Right lobe of liver (tissue), 6 donors: ENCODE measurements around the gene PDCD2L. TPM values are rescaled to one million over a fixed set of nuclear protein-coding genes. Genes with fewer than 3 reads are reported as not detected.
"Not testable (repeated sequence)": the region's sequence is repeated elsewhere in the genome, so short reads cannot be mapped to it uniquely, and the experiment has no call there.

ENCODE experiments used
- ATAC-seq, 4 donors: fragments of 200-7000 bp; cut with Tn5 transposase; one replicate each; pipeline ENCODE4 v1.9.1; 2020; ENCODE audit warnings: mild to moderate bottlenecking in 4 of 4, moderate library complexity in 4 of 4
- DNase-seq, 3 donors: peaks; one replicate each; pipeline ENCODE4 v3.0.0-alpha.2; 2020
- H3K27ac ChIP-seq, 3 donors: fragments of 200-600 bp; one replicate each; pipeline ENCODE4 v1.8.0; 2022
- H3K27me3 ChIP-seq, 2 donors: fragments of 200-600 bp; one replicate each; pipeline ENCODE4 v1.8.0; 2022
- H3K36me3 ChIP-seq, 4 donors: fragments of 200-600 bp; sonication (generic) in 1 of 4; one replicate each; pipeline versions ENCODE4 v1.5.1 to v1.8.0; 2017 to 2022; ENCODE audit warnings: control low read depth in 1 of 4
- H3K4me1 ChIP-seq, 4 donors: fragments of 200-600 bp; sonication (generic) in 1 of 4; one replicate each; pipeline versions ENCODE4 v1.5.1 to v1.8.0; 2017 to 2022; ENCODE audit warnings: control low read depth in 1 of 4
- H3K4me3 ChIP-seq, 3 donors: fragments of 200-600 bp; one replicate each; pipeline ENCODE4 v1.8.0; 2022
- H3K9me3 ChIP-seq, 4 donors: fragments of 200-600 bp; sonication (generic) in 1 of 4; one replicate each; pipeline versions ENCODE4 v1.5.1 to v1.8.0; 2017 to 2022; ENCODE audit warnings: control low read depth in 1 of 4
- CTCF ChIP-seq, 4 donors: fragments of 200-600 bp in 3 of 4; fragments of 450-650 bp in 1 of 4; IDR thresholded peaks; one replicate each; pipeline versions ENCODE4 v1.5.1 to v1.8.0; 2016 to 2022; ENCODE audit warnings: antibody characterized with exemption in 4 of 4, mild to moderate bottlenecking in 2 of 4
- POLR2A ChIP-seq: fragments of 450-650 bp; IDR thresholded peaks from one replicate; pipeline ENCODE4 v1.6.1; 2017; ENCODE audit warnings: antibody characterized with exemption, mild to moderate bottlenecking
- WGBS: methylation state at CpG from one replicate; pipeline ENCODE4 v1.1.6; 2018; ENCODE audit warnings: low coverage, low lambda C conversion rate; ENCODE audit not compliant: insufficient coverage; ENCODE audit errors: missing lambda C conversion rate; 5-methylcytosine and 5-hydroxymethylcytosine counted together
- intact Hi-C, 2 donors: fragments of 100-400 bp; cut with DNase I; formaldehyde crosslinking; loops; one replicate each; pipeline versions ENCODE4 v1.11.2 to v1.14.1; 2022
- total RNA-seq, 6 experiments: library from RNA; depleted of rRNA in 2 of 6; stranded (reverse); fragments of >200 nt in 2 of 6; fragmentation: NEBNext Ultra II Directional in 3 of 6; extraction: Animal tissue kit (Norgen Biotek cat#: 25700) in 3 of 6; gene quantifications; one replicate each; pipeline versions ENCODE4 v1.1.0 to v1.2.4, GENCODE V29; 2016 to 2023
- donor health status: DM: no; HTN: yes; CAD: no.
- donor health status: DM: no; HTN: no; CAD: no.
- donor health status: DM: no; HTN: no; CAD: no.
- donor health status: DM: no; HTN: yes; CAD: no.
- donor health status: DM: no; HTN: yes; CAD: no.

Gene PDCD2L
- total RNA-seq, 6 experiments from 2014 or later, result 3.0 to 13.4 (median 4.5) TPM

- Histone ChIP-seq H3K27me3 (no peaks in the 10 kb centered on the region), H3K27ac (peak overlapping the region; percentile 81 to 85 (median 83)), H3K36me3 (peaks cover 0 to 21% (median 15%) of the 10 kb centered on the region in 4 donors), H3K9me3 (no peaks in the 10 kb centered on the region), H3K4me3 (peak overlapping the region; percentile 88 to 98 (median 98)), H3K4me1 (peaks cover 0 to 41% (median 19%) of the 10 kb centered on the region in 4 donors)
- peak; percentile 30 to 44 (median 34) for ATAC-seq
- no peak for TF ChIP-seq POLR2A
- no peak for TF ChIP-seq CTCF (IDR thresholded peaks at IDR 0.05)
- 8% methylated on average over 21 of the region's 45 CpGs for WGBS
- peak; percentile 73 to 80 (median 75) for DNase-seq
- intact Hi-C loops, result no loop called here
Measured at GRCh38 chr19:34365463-34366401, 38.5 kb upstream of the PDCD2L start.

- H3K9me3 ChIP-seq, result no peaks in the 10 kb centered on the region
- DNase-seq, result no peak
- peaks cover 0 to 31% (median 16%) of the 10 kb centered on the region in 4 donors for H3K36me3 ChIP-seq
- H3K27ac ChIP-seq, result no peak overlapping the region
- no peak for ATAC-seq
- 67% methylated on average over 4 of the region's 10 CpGs for WGBS
- TF ChIP-seq POLR2A (no peak), CTCF (IDR thresholded peaks at IDR 0.05) (no peak)
- H3K4me1 ChIP-seq, result peaks cover 0 to 42% (median 20%) of the 10 kb centered on the region in 4 donors
- H3K4me3 ChIP-seq, result peak overlapping the region in 1 of 3 donors; percentile 98
- intact Hi-C loops, result no loop called here
- H3K27me3 ChIP-seq, result no peaks in the 10 kb centered on the region
Measured at GRCh38 chr19:34366738-34367623, 37.2 kb upstream of the PDCD2L start.

- DNase-seq (no peak), ATAC-seq (no peak)
- intact Hi-C loops, result no loop called here
- Histone ChIP-seq H3K27me3 (no peaks in the 10 kb centered on the region), H3K27ac (no peak overlapping the region), H3K4me1 (peaks cover 0 to 42% (median 20%) of the 10 kb centered on the region in 4 donors), H3K4me3 (no peak overlapping the region), H3K36me3 (peaks cover 0 to 38% (median 17%) of the 10 kb centered on the region in 4 donors), H3K9me3 (no peaks in the 10 kb centered on the region)
- TF ChIP-seq POLR2A (no peak), CTCF (IDR thresholded peaks at IDR 0.05) (no peak)
- WGBS, result 71% methylated on average over 4 of the region's 8 CpGs
Measured at GRCh38 chr19:34367624-34367957, 36.6 kb upstream of the PDCD2L start.

- ATAC-seq, result no peak
- intact Hi-C loops, result no loop called here
Measured at GRCh38 chr19:34368338-34368737, 35.9 kb upstream of the PDCD2L start.

GRCh38 chr19:34369166-34369565, 35.0 kb upstream of the PDCD2L start:
- intact Hi-C loops, DNase-seq, H3K4me3 ChIP-seq, H3K9me3 ChIP-seq, ATAC-seq, H3K27me3 ChIP-seq: not testable (repeated sequence)
- 43% methylated on average over 9 of the region's 10 CpGs for WGBS
- Histone ChIP-seq H3K27ac (peak overlapping the region in 2 of 3 donors; percentile 27 to 70), H3K4me1 (peaks cover 0 to 42% (median 20%) of the 10 kb centered on the region in 4 donors), H3K36me3 (peaks cover 0 to 44% (median 18%) of the 10 kb centered on the region in 4 donors)

More at GRCh38 chr19:34368338-34368737, 35.9 kb upstream of the PDCD2L start:
- DNase-seq, result no peak
- Histone ChIP-seq H3K36me3 (peaks cover 0 to 43% (median 17%) of the 10 kb centered on the region in 4 donors), H3K27ac (no peak overlapping the region), H3K9me3 (no peaks in the 10 kb centered on the region), H3K4me3 (no peak overlapping the region), H3K4me1 (peaks cover 0 to 42% (median 20%) of the 10 kb centered on the region in 4 donors), H3K27me3 (no peaks in the 10 kb centered on the region)
- TF ChIP-seq POLR2A (no peak), CTCF (IDR thresholded peaks at IDR 0.05) (no peak)
- WGBS, result no CpG with 5 or more reads among the region's 10 CpGs
